Mononuclear cell (primary cell): ENCODE data around the gene NLRP6. TPM values are rescaled to one million over a fixed set of nuclear protein-coding genes. Genes with fewer than 3 reads are reported as not detected.

ENCODE experiments used
- H3K27me3 ChIP-seq: 2 replicates; pipeline ENCODE4 v1.6.0; 2011; ENCODE audit warnings: low read length, control low read depth; ENCODE audit not compliant: insufficient read depth
- H3K4me1 ChIP-seq: 2 replicates; pipeline ENCODE4 v1.5.1; 2011; ENCODE audit warnings: mild to moderate bottlenecking, low read length, control low read depth; ENCODE audit not compliant: insufficient read depth
- H3K4me3 ChIP-seq: 2 replicates; pipeline ENCODE4 v1.5.1; 2011; ENCODE audit warnings: mild to moderate bottlenecking, low read length, moderate library complexity
- H3K9me3 ChIP-seq: 2 replicates; pipeline ENCODE4 v1.5.1; 2011; ENCODE audit warnings: low read depth, mild to moderate bottlenecking, control low read depth, low read length
- total RNA-seq: library from RNA; depleted of rRNA; stranded (reverse); fragments of >200 nt; gene quantifications from one replicate; pipeline ENCODE4 v1.2.3, GENCODE V29; 2012

Gene NLRP6
- total RNA-seq, 1 donor: 9.7 TPM

DNA sequence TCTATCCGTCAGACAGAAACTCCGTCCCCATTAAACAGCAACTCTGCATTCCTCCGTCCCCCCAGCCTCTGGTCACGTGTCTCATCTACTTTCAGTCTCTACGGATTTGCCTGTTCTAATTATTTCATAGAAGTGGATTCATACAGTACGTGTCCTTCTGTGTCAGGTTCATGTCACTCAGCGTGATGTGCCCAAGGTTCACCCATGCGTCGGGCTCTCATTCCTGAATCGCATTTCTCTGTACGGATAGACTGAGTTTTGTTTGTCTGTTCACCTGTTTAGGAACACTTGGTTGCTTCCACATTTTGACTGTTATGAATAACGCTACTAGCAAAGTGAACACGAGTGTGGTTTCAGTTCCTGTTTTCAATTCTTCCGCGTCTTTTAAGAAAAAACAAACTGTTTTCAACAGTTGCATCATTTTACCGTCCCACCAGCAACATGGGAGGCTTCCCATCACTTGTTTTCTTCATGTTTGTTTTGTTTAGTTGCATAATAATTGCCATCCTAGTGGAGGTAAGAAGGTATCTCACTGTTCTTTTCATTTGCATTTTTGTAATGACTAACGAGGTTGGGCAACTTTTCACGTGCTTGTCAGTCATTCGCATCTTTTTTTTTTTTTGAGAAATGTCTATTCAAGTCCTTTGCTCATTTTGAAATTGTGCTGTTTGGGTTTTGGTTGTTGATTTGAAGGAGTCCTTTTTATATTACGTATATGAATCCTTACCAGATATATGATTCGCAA is 8.9 kb upstream of the NLRP6 start:
- no peaks in the 10 kb centered on the region for H3K9me3 ChIP-seq
- H3K27me3 ChIP-seq: no peaks in the 10 kb centered on the region
- H3K4me3 ChIP-seq: peak overlapping the region; percentile 57
- H3K4me1 ChIP-seq: peaks cover 39% of the 10 kb centered on the region

DNA sequence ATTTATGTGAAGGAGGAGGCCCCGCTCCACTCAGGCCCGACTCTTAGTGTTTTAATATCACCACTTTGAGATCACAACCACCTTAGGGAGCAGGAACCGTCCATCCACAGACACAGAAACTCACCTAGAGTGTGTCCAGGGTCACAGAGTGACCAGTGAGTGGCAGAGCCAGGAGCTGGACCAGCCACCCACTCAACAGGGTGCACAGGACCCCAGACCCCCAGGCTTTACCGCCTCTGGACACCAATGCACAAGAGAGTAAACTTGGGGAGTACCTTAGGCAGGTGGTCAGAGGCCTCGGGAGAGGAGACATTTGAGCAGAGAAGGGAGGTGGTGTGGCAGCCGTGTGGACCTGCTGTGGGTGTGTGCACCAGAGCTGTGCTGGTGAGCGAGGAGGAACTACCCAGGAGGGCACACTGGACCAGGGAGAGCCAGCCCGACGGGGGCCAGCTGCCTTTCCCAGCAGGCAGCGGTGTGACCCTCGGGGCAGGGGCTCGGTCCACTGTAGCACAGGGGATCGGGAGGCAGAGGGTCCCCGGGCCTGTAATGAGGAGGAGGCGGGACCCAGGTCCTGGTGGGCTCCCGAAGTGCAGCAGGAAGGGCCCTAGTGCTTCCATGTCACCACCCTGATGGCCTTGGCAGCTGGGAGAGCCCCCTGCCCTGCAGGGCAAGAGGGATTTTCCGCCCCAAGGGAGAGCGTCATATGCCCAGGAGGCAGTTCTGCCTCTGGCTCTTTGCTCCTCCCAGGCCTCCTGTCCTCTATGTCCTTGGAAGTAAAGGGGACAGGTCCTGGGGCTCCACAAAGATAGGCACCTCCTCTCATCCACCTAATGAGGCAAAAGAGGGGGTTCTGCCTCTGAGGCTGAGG is 7.5 kb upstream of the NLRP6 start:
- Histone ChIP-seq H3K27me3 (no peaks in the 10 kb centered on the region), H3K9me3 (no peaks in the 10 kb centered on the region), H3K4me1 (peaks cover 43% of the 10 kb centered on the region), H3K4me3 (no peak overlapping the region)

GRCh38 chr11:271319-271715 is 6.9 kb upstream of the NLRP6 start:
- H3K4me3 ChIP-seq: no peak overlapping the region
- no peaks in the 10 kb centered on the region for H3K9me3 ChIP-seq

GRCh38 chr11:272195-272930 is 5.8 kb upstream of the NLRP6 start:
- no peak overlapping the region for H3K4me3 ChIP-seq
- no peaks in the 10 kb centered on the region for H3K27me3 ChIP-seq
- H3K9me3 ChIP-seq: no peaks in the 10 kb centered on the region
- H3K4me1 ChIP-seq: peaks cover 40% of the 10 kb centered on the region

More at GRCh38 chr11:271319-271715, 6.9 kb upstream of the NLRP6 start:
- Histone ChIP-seq H3K27me3 (no peaks in the 10 kb centered on the region), H3K4me1 (peaks cover 43% of the 10 kb centered on the region)

- Histone ChIP-seq H3K4me3 (no peak overlapping the region), H3K27me3 (no peaks in the 10 kb centered on the region), H3K9me3 (no peaks in the 10 kb centered on the region), H3K4me1 (peaks cover 35% of the 10 kb centered on the region)
Measured at GRCh38 chr11:272931-273198, 5.3 kb upstream of the NLRP6 start.

GRCh38 chr11:276219-276618 is 2.0 kb upstream of the NLRP6 start:
- Histone ChIP-seq H3K27me3 (peaks cover 11% of the 10 kb centered on the region), H3K4me3 (no peak overlapping the region), H3K9me3 (no peaks in the 10 kb centered on the region), H3K4me1 (peaks cover 35% of the 10 kb centered on the region)

DNA sequence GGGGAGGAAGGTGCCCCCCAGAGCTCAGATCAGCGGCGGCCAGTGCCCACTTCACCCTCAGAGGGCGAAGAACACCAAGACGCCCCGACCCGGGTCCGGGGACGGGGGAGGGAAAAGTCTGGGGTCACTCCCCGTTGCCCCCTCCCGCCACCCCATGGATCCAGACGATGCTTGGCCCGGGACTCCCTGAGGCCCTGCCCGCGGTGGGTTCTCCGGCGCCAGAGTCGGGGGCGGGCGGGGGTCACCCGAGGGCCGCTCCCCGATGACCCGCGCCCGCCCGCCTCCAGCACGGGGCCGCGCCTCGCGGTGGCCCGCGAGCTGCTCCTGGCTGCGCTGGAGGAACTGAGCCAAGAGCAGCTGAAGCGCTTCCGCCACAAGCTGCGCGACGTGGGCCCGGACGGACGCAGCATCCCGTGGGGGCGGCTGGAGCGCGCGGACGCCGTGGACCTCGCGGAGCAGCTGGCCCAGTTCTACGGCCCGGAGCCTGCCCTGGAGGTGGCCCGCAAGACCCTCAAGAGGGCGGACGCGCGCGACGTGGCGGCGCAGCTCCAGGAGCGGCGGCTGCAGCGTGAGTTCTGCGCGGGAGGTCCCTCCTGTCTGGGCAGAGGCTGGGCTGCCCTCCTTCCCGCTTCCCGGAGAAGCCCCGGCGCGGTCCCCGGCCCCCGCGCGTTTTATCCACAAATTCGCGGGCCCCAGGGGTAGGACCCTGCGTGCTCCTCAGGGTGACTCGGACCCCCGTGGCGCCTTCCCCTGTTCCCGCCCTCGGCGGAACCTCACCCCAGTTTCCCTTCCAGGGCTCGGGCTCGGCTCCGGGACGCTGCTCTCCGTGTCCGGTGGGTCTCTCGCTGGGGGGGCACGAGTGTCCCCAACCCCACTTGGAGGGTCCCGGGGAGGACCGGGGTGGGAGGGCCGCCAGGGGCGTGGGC is 1.1 kb downstream of the NLRP6 start:
- Histone ChIP-seq H3K4me1 (peaks cover 58% of the 10 kb centered on the region), H3K27me3 (peaks cover 29% of the 10 kb centered on the region), H3K4me3 (peak overlapping the region; percentile 45), H3K9me3 (no peaks in the 10 kb centered on the region)

DNA sequence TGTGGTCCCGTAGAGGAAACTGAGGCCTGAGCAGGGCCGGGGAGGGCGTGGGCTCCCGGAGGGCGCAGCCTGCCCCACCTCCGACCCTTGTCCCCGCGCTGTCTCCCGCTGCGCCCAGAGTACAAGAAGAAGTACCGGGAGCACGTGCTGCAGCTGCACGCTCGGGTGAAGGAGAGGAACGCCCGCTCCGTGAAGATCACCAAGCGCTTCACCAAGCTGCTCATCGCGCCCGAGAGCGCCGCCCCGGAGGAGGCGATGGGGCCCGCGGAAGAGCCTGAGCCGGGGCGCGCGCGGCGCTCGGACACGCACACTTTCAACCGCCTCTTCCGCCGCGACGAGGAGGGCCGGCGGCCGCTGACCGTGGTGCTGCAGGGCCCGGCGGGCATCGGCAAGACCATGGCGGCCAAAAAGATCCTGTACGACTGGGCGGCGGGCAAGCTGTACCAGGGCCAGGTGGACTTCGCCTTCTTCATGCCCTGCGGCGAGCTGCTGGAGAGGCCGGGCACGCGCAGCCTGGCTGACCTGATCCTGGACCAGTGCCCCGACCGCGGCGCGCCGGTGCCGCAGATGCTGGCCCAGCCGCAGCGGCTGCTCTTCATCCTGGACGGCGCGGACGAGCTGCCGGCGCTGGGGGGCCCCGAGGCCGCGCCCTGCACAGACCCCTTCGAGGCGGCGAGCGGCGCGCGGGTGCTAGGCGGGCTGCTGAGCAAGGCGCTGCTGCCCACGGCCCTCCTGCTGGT is 1.9 kb downstream of the NLRP6 start:
- H3K9me3 ChIP-seq: no peaks in the 10 kb centered on the region
- peaks cover 29% of the 10 kb centered on the region for H3K27me3 ChIP-seq
- peak overlapping the region; percentile 45 for H3K4me3 ChIP-seq
- peaks cover 54% of the 10 kb centered on the region for H3K4me1 ChIP-seq

DNA sequence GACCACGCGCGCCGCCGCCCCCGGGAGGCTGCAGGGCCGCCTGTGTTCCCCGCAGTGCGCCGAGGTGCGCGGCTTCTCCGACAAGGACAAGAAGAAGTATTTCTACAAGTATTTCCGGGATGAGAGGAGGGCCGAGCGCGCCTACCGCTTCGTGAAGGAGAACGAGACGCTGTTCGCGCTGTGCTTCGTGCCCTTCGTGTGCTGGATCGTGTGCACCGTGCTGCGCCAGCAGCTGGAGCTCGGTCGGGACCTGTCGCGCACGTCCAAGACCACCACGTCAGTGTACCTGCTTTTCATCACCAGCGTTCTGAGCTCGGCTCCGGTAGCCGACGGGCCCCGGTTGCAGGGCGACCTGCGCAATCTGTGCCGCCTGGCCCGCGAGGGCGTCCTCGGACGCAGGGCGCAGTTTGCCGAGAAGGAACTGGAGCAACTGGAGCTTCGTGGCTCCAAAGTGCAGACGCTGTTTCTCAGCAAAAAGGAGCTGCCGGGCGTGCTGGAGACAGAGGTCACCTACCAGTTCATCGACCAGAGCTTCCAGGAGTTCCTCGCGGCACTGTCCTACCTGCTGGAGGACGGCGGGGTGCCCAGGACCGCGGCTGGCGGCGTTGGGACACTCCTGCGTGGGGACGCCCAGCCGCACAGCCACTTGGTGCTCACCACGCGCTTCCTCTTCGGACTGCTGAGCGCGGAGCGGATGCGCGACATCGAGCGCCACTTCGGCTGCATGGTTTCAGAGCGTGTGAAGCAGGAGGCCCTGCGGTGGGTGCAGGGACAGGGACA is 2.7 kb downstream of the NLRP6 start:
- H3K4me1 ChIP-seq: peaks cover 54% of the 10 kb centered on the region
- peaks cover 29% of the 10 kb centered on the region for H3K27me3 ChIP-seq
- H3K4me3 ChIP-seq: peak overlapping the region; percentile 45
- H3K9me3 ChIP-seq: no peaks in the 10 kb centered on the region

DNA sequence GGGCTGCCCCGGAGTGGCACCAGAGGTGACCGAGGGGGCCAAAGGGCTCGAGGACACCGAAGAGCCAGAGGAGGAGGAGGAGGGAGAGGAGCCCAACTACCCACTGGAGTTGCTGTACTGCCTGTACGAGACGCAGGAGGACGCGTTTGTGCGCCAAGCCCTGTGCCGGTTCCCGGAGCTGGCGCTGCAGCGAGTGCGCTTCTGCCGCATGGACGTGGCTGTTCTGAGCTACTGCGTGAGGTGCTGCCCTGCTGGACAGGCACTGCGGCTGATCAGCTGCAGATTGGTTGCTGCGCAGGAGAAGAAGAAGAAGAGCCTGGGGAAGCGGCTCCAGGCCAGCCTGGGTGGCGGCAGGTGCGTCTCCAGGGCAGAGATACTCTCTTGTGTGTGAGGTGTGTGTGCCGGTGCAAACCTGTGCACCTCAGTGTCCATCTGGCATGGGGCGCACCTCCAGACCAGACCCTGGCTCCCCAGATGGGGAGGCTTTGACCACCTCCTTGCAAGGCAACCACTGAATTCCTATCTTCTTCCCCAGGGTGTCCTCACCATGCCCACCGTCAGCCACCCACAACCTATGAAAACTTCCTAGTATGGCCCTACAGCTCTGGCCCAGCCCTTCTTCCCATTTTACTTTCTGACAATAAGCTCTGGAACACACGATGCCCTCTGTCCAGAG is 3.4 kb downstream of the NLRP6 start:
- Histone ChIP-seq H3K9me3 (no peaks in the 10 kb centered on the region), H3K27me3 (peaks cover 29% of the 10 kb centered on the region), H3K4me1 (peaks cover 54% of the 10 kb centered on the region), H3K4me3 (peak overlapping the region; percentile 45)

- Histone ChIP-seq H3K4me3 (peak overlapping the region; percentile 45), H3K9me3 (no peaks in the 10 kb centered on the region), H3K4me1 (peaks cover 57% of the 10 kb centered on the region), H3K27me3 (peaks cover 31% of the 10 kb centered on the region)
Measured at GRCh38 chr11:282171-282570, 4.0 kb downstream of the NLRP6 start.

GRCh38 chr11:282630-283360 is 4.6 kb downstream of the NLRP6 start:
- H3K9me3 ChIP-seq: no peaks in the 10 kb centered on the region
- peaks cover 35% of the 10 kb centered on the region for H3K27me3 ChIP-seq
- H3K4me1 ChIP-seq: peaks cover 61% of the 10 kb centered on the region
- H3K4me3 ChIP-seq: peak overlapping the region; percentile 45
